NCI-H128 (cell line): ENCODE measurements around the gene ERCC1.
"Not testable (repeated sequence)": the region's sequence is repeated elsewhere in the genome, so short reads cannot be mapped to it uniquely, and the experiment has no call there.

Experiments
- DNase-seq: peaks from one replicate; lab custom pipeline; 2025; ENCODE audit not compliant: unreplicated experiment; lab: John Stamatoyannopoulos, UW

ERCC1 gene

DNA sequence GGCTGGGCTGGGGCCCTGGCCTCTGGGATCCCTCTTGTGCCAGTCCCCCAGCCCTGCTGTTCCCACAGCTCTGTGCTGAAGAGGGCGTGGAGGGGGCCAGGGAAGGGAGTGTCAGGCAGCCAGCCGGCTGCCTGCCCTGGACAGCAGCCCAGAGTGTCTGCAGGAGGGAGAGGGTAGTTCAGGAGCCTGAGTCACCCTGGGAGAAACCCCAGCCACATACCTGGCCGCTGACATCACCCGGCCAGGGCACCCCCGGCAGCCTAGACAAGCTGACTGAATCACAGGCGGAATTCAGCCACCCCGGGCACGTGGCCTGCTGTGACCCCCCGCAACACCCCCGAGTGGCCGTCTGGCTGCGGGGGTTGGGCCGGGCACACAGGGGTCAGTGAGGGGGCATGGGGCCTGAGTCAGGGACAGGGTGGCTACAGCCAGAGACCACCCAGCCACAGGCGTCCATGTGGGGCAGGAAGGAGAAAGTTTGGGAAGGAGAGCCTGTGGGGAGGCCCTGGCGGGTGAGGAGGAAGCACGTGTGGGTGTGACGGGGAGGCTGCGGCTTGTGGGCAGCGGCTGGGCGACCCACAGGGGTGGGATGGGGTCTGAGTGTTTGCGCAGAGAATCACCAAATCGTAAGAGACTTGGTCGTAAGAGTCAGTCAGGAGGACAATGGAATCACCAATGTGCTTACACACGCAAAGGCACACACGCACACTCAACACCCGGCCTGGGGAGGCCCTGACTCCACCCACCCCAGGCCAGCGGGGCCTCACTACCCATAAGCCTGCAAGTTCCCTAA is 32.2 kb upstream of the ERCC1 start:
- no peak for DNase-seq

DNA sequence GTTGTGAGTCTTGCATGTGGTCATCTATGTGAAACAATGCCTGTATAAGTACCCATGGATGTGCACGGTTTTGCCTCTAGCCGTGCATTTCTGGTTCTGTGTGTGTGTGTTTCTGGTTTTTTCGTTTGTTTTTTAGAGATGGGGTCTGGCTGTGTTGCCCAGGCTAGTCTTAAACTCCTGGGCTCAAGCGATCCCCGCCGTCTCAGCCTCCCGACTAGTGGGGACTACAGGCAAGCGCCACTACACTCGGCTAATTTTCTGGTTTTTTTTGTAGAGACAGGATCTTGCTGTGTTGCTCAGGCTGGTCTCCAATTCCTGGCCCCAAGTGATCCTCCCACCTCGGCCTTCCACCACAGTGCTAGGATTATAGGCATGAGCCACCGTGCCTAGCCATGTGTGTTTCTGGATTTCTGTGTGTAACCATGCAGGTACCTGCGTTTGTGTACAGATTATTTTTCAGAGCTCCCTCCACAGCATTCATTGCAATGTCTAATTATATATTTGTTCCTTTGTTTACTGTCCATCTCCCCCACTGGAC is 28.2 kb upstream of the ERCC1 start:
- no peak for DNase-seq

DNA sequence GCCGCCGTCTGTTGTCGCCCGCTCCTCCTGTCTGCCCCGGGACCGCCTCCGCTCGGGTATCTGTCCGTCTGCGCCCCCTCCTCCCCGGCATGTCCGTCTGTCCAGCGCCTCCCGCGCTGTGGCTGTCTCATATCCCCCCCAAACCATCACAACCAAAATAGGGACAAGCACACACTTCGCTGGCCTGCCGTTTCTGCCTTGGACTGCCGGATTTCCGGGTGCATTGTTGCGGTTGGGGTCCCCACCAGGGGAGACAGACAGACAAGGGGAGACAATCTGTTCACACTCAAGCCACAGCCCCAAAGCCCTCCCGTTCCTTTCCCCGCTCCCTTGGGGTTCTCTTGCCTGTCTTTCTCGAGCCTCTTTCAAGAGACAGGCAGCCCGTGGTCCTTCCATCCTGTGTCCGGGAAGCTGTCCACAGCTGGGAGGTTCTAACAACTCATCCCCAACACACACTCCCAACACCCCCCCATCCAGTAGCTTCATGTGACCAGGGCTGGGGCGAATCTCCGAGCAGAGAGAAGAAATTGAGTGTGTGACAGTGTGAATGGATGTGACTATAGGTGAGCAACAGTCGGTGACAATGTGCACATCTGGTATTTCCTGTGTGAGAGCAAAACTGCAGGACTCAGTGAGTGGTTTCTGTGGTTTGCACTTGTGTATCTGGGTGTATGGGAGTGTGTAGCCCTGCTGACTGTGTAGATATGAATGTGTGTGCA is 27.6 kb upstream of the ERCC1 start:
- no peak for DNase-seq

DNA sequence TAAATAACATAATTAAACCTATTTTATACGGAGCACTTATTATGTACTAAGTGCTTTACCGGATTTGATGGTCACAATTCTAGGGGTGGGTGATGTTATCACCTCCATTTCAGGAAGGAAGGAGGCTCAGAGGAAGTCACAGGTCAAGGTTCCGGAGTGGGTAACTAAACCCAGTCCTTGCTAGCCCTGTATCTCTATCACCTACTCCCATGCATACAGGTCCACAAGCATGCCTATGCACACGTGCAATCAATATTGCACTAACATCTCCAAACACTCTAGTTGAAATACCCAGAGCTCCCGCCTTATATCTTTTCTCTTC is 26.3 kb upstream of the ERCC1 start:
- no peak for DNase-seq

DNA sequence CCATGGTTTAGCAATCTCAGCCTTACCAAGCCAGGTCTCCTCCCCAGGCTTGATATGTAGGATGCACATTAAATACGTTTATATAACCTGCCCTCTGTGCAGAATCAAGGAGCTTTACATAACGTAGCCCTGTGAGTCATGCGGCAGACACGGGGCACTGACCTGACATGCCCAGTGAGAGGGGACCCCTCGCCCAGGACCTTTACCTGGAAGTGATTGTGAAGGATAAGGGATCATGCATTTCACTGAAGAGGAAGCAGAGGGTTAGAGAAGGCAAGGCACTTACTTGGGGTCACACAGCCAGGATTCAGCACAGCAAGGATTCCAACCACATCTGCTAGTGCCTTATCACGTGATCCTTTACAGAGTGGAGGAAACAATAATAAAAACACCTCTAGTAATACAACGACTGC is 25.2 kb upstream of the ERCC1 start:
- no peak for DNase-seq

DNA sequence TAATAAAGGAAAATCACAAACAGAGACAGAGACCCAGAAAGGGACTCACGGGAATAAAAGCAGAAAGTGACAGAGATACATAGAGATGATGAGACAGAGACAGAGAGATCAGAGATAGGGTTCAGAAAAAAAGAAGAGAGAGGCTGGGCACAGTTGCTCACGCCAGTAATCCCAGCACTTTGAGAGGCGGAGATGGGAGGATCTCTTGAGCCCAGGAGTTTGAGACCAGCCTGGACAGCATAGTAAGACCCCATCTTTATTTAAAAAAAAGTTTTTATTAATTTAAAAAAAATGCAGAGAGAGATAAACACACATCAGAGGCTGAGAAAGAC is 24.7 kb upstream of the ERCC1 start:
- DNase-seq = no peak

DNA sequence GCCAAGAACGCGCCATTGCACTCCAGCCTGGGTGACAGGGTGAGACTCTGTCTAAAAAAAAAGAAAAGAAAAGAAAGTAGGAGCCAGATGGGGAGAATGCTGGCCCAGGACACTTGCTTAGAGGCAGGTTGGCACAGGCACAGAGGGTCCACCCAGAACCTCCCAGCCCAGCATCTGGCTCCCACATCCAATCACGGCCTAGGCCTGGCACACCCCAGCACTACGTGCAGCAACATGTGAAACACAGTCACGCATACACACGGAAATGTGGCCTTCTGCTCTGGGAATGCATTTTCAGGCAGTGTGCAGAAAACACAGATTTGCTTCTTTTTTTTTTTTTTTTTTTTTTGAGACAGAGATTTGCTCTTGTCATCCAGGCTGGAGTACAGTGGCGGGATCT is 23.2 kb upstream of the ERCC1 start:
- DNase-seq = no peak

DNA sequence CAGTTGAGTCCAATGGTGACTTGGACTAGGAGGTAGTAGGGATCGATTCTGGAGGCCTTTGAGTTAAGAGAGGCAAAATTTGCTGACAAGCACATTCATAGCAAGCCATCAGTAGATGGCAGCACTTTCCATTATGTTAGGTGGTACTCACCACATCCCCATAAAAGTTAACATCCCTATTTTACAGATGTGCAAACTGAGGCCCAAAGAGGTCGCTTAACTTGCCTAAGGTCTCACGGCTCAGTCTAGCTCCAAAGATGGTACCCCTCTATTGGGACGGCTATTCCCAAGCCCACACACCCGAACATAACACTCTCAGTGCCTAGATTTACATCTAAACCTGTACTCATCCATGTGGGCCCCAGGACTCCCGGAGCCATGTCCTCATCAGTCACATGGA is 22.6 kb upstream of the ERCC1 start:
- no peak for DNase-seq

DNA sequence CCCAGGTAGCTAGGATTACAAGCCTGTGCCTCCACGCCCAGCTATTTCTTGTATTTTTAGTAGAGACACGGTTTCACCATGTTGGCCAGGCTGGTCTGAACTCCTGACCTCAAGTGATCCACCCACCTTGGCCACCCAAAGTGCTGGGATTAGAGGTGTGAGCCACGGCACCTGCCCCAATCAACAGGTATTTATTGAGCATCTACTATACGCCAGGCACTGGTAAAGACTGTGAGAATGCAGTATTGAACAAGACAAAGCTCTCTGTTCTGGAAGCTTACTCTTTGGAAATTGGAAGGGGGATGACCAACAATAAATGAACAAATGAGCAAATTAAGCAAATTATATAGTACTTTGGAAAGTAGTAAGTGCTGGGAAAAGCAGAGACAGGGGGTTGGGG is 21.4 kb upstream of the ERCC1 start:
- DNase-seq = no peak

DNA sequence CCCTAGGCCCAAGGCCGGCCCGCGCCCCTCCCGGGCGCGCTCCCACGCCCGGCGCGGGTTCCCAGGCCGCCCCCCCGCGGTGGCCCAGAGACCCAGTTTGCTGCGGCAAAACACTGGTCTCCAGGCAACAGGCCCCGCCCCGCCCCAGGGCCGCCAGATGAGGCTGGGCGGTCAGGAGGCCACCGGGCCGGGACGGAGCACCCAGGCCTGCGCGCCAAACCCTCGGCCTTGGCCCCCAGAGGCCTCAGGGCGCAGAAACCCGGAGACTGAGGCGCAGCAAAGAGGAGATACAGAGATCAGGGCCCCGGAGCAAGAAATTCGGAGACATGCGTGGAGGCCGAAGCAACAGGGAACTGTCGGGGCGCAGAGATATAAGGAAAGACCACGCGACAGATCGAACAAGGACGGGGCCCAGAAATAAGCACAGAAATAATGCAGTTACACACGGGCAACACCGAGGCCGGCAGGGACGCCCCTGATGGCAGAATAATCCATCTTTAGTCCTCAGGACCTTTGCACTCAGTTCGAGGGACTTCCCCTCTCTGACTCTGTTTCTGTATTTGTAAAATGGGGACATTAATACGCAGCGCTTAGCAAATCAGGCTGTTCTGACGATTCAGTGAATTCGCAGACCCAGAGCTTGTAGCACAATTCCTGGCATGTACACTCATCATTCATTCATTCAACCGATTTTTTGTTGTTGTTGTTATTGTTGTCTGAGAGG is 20.8 kb upstream of the ERCC1 start:
- DNase-seq = no peak

DNA sequence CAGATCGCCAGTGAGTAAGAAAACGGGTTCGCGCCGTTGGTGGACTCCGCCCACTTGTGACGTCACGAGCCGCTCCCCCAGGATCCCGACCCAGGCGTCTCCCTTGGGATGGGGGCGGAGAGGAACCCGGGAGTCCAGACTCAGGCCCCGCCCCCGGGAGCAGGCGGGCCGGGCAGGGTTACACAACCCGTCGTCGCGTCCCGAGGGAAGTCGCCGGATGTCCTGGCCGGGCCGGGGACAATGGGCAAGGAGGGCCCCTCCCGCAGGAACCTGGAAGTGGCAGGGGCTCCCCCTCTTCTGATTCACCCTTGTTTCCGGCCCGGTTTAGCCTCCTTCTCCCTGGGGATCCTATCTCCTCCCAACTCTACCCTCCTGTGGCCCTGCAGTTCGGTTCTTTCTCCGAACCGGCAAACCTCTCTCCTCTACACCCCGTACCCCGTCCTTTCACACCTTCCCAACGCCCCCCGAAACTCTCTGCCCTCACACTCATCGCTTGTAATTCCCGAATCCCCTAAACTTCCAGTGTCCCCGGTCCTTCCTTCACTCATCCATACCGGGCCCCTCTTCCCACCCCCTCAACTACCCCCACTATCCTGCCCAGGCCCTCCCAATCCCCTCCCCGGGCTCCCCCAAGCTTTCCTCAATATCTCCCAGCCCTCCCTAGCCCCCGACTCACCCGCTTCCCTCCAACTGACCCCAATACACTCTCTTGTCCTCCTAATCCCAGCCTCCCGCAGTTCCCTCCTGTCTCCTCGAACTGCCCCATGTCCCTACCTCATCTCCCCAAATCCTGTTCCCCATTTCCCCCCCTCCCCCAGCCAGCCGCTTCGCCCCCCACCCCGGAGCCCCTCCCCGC is 20.0 kb upstream of the ERCC1 start:
- DNase-seq = no peak

DNA sequence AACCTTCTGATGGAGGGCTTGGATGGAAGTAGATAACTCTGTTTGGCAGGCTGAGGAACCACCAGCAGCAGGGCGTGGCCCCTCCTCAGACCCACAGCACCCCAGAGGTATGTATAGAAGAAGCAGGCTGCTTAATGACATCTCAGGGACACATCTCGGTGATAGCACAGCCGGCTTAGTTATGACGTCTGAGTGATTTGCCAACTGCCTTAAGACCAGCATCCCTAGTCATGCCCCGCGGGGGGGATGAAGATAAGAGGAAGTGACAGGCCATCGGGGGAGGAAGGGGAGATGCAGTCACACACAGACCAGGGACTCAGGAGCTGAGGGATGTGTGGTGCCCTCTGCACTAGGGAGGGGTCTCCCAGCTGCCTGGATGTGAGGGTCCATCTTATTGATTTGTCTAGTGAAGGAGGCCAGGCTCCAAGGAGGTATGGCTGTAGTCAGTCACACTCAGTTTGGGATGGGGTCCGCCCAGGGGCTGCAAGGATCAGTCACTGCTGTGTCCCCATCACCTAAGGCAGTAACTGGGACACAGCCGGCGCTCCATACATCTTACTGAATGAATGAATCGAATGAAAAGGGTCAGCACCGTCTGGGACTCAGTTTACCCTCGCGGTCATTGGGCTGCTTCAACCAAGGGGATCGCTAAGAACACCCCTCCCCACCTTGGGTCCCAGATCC is 19.2 kb upstream of the ERCC1 start:
- no peak for DNase-seq

DNA sequence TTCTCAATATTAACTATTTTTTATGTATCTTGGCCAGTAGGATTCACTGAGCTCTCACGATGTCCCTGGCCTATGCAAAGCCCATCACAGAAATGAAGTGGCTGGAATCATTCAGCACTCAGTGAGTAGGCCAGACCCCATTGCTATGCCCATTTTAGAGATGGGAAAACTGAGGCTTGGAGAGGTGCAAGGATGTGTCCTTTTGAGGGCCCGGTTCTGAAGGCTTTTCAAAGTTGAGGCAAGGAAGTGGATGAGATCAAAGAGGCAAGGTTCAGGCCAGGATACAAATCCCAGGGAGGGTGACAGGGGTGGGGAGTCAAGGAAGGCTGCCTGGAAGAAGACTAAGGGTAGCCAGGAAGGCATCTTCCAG is 18.7 kb upstream of the ERCC1 start:
- DNase-seq = no peak

DNA sequence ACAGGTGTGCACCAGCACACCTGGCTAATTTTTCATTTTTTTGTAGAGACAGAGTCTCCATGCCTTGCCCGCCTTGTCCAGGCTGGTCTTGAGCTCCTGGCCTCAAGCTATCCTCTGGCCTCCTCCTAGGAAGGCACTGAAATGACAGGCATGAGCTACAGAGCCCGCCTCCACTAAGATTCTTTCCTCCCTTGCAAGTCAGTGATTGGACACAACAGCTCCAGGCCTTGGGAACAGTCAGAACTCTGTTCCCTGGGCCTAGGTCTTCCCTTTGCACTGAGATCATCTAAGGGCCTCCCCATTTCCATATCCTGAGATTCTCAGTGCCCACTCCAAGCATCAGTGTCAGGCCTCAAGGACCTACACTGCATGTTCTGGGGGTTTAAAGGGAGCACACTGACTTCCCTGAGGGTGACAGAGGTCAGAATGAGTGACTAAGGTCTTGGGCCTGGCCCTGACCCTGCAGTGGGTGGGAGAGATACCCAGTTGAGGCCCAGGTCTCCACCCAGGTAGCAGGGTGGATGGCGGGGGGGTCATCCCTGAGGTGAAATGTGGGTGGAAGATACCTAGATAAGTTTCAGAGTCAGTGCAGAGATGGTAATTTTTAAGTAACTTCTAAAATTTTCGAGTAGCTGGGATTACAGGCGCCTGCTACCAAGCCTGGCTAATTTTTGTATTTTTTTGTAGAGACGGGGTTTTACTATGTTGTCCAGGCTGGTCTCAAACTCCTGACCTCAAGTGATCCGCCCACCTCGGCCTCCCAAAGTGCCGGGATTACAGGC is 17.3 kb upstream of the ERCC1 start:
- DNase-seq = no peak

DNA sequence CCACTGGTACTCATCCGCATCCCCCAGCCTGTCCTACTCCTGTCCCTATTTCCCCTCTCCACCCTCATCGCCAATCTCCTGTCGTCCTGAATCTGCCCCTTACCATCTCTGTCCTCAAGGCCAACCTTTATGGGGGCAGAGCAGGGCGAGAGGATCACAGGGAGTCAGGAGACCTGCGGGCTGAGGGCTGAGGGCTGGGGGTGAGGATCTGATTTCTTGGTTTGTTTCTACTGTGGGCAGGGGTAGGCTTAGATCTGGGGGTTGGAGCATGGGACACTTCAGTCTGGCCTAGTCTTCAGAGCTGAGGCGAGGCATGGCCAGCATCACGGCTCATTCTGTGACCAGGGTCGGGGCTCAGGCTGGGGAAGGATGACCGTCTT is 16.5 kb upstream of the ERCC1 start:
- no peak for DNase-seq

DNA sequence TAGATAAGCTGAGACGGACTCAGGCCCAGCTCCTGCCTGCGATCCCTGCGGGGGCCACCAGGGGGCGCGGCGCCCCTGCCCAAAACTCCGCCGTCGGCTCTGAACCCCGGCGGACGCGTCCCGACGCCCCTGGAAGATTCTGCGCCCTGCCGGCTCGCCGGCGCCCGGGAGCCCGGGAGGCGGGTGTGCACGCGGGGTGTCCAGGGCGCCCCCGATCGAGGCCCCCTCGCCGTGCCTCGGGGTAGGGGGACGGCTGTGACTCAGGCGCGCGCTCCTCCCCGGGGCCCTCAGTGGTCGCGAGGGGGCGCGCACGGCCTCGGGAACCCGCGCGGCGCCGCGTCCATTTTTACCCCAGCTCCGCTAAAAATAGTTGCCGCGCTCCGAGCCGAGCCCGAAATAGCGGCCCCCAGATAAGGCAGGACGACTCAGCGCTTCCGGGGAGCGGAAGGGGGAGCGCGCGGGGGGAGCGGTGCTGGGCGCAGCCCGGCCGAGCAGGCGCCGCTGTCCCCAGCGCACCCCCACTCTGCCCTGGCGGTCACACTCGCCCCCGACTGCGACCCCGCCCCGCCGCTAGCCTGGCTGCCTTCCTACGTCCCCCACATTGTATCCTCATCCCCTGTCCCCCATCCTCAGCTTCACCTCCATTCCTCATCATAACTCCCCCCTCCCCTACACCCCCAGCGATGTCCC is 16.0 kb upstream of the ERCC1 start:
- DNase-seq = peak; percentile 73

DNA sequence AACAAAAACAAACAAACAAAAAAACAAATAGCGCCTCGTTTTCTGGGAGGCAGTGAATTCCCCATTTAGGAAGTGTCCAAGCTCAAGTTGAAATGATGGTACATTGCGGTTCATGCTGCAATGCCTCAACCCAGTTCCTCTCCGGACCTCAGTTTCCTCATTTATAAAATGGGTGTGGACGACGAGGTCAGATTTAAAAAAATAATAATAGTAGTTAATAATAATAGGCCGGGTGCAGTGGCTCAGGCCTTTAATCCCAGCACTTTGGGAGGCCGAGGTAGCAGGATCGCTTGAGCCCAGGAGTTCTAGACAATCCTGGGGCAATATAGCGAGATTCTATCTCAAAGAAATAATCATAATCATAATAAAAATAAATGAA is 15.5 kb upstream of the ERCC1 start:
- DNase-seq = no peak

DNA sequence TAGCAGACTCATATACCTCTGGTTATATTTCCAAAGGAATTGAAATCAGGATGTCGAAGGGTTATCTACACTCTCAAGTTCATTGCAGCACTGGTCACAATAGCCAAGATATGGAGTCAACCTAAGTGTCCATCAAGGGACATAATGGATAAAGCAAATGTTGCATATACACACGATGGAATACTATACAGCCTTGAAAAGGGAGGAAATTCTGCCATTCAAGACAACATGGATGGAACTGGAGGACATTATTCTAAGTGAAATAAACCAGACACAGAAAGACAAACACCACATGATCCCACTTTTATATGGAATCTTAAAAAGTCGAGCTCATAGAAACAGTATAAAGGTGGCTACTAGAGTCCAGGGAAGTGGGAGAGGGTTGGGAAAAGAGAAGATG is 13.6 kb upstream of the ERCC1 start:
- DNase-seq = no peak

DNA sequence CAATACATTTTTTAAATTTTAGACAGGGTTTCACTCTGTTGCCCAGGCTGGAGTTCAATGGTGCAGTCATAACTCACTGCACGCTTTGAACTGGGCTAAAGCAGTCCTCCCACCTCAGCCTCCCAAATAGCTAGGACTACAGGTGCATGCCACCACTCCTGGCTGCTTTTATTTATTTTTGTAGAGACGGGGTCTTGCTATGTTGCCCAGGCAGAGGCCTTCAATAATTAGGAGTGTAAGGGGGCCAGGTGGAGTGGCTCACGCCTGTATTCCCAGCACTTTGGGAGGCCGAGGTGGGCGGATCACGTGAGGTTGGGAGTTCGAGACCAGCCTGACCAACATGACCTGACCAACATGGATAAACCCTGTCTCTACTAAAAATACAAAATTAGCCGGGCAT is 8.8 kb upstream of the ERCC1 start:
- not testable (repeated sequence) for DNase-seq
